ENCODE data around the gene RIGI. TPM values are rescaled to one million over a fixed set of nuclear protein-coding genes. Genes with fewer than 3 reads are reported as not detected.
A peak's percentile ranks its signal among the peaks of the same experiment; 100 is the strongest.

Gene RIGI
- total RNA-seq, 1 experiment from 2014 or later, result 3.9 TPM

- intact Hi-C loops (cut with micrococcal nuclease; ENCODE audit: unreplicated experiment), result loop anchor here (1.0 to 2.0 kb wide), 4 partner anchors 20 to 194 kb away; partner anchors contain the start of genes ACO1, RIGI, SMIM27 and TOPORS
These were observed 47.0 kb upstream of the RIGI start, which contains the start of gene NDUFB6 for GRCh38 chr9:32572900-32573523. NDUFB6 (minus strand) TSS chr9:32573159; CDS start chr9:32573060, 99 bp downstream.

GRCh38 chr9:32571969-32572899 is 46.2 kb upstream of the RIGI start:
- BruUV-seq (replicated peaks), result TSS peak; percentile 70
- Histone ChIP-seq H2AFZ (peak overlapping the region; percentile 87; the same call in 1 of the 2 replicates), H3F3A (ENCODE audit: insufficient read depth, low read depth) (peaks cover 6% of the 10 kb centered on the region; the same call in 1 of the 2 replicates), H3K79me2 (ENCODE audit: low read depth) (peaks cover 30% of the 10 kb centered on the region), H3K27ac (peak overlapping the region; percentile 56), H3K4me1 (replicated peaks; ENCODE audit: insufficient read depth) (peaks cover 18% of the 10 kb centered on the region), H3K36me3 (ENCODE audit: low read depth) (no peaks in the 10 kb centered on the region), H3K9me3 (ENCODE audit: insufficient read depth, low read depth) (no peaks in the 10 kb centered on the region), H3K27me3 (ENCODE audit: insufficient read depth, low read depth) (no peaks in the 10 kb centered on the region), H3K4me3 (peak overlapping the region; percentile 89), H3K9me2 (ENCODE audit: insufficient read depth) (no peaks in the 10 kb centered on the region), H3K4me2 (peak overlapping the region; percentile 93), H4K20me1 (ENCODE audit: insufficient read depth) (peaks cover 4% of the 10 kb centered on the region; the same call in 1 of the 2 replicates)
- CTCF ChIA-PET, result interaction anchor here (0.6 to 1.6 kb wide), 6 partner anchors 18 to 193 kb away, joined by 3 to 19 read pairs (median 3); partner anchors contain the start of gene ACO1
- intact Hi-C loops (cut with micrococcal nuclease; ENCODE audit: unreplicated experiment), result loop anchor here (1.0 to 2.0 kb wide), 2 partner anchors 19 to 188 kb away; partner anchors contain the start of genes ACO1, SMIM27 and TOPORS
- TF ChIP-seq EZH2 (IDR thresholded peaks at IDR 0.05; ENCODE audit: low read depth) (no peak), CTCF (conservative IDR thresholded peaks at IDR 0.05) (peak; percentile 77)
- DNase-seq, result peak; percentile 52 to 72
- POLR2A ChIA-PET (ENCODE audit: unreplicated experiment), result interaction anchor here (0.9 kb wide), 1 partner anchor 473 kb away, joined by 9 read pairs; no protein-coding TSS in a partner anchor

More at GRCh38 chr9:32572900-32573523, 47.0 kb upstream of the RIGI start, which contains the start of gene NDUFB6:
- Histone ChIP-seq H3K9me3 (ENCODE audit: insufficient read depth, low read depth) (no peaks in the 10 kb centered on the region), H3K36me3 (ENCODE audit: low read depth) (no peaks in the 10 kb centered on the region), H3K4me1 (replicated peaks; ENCODE audit: insufficient read depth) (peaks cover 18% of the 10 kb centered on the region), H2AFZ (peak within 1 kb of the TSS; percentile 87), H3K4me3 (peak within 1 kb of the TSS; percentile 89), H3K79me2 (ENCODE audit: low read depth) (peaks cover 30% of the 10 kb centered on the region), H3K4me2 (peak within 1 kb of the TSS; percentile 93), H3K9me2 (ENCODE audit: insufficient read depth) (no peaks in the 10 kb centered on the region), H3K27ac (peak within 1 kb of the TSS; percentile 56), H4K20me1 (ENCODE audit: insufficient read depth) (peaks cover 4% of the 10 kb centered on the region; the same call in 1 of the 2 replicates), H3F3A (ENCODE audit: insufficient read depth, low read depth) (peaks cover 6% of the 10 kb centered on the region; the same call in 1 of the 2 replicates), H3K27me3 (ENCODE audit: insufficient read depth, low read depth) (no peaks in the 10 kb centered on the region)
- peak; percentile 81 for DNase-seq
- ChIA-PET CTCF (interaction anchor here (1.1 to 1.6 kb wide), 3 partner anchors 47 to 194 kb away, joined by 3 to 19 read pairs (median 3); partner anchors contain the start of gene ACO1), POLR2A (ENCODE audit: unreplicated experiment) (interaction anchor here (0.6 kb wide), 1 partner anchor 46 kb away, joined by 4 read pairs; no protein-coding TSS in a partner anchor)
- BruUV-seq (replicated peaks), result no TSS peak
- no peak for TF ChIP-seq CTCF (conservative IDR thresholded peaks at IDR 0.05)
- TF ChIP-seq EZH2 (IDR thresholded peaks at IDR 0.05; ENCODE audit: low read depth), result no peak

- ChIA-PET POLR2A (ENCODE audit: unreplicated experiment) (no interaction called here), CTCF (no interaction called here)
- Histone ChIP-seq H3K27ac (no peak overlapping the region), H2AFZ (no peak overlapping the region), H3K4me2 (no peak overlapping the region; the same call in 1 of the 2 replicates), H3K79me2 (ENCODE audit: low read depth) (peaks cover 30% of the 10 kb centered on the region), H3K36me3 (ENCODE audit: low read depth) (no peaks in the 10 kb centered on the region), H4K20me1 (ENCODE audit: insufficient read depth) (peaks cover 4% of the 10 kb centered on the region; the same call in 1 of the 2 replicates), H3K4me3 (no peak overlapping the region), H3F3A (ENCODE audit: insufficient read depth, low read depth) (peaks cover 6% of the 10 kb centered on the region; the same call in 1 of the 2 replicates), H3K4me1 (replicated peaks; ENCODE audit: insufficient read depth) (peaks cover 18% of the 10 kb centered on the region), H3K9me3 (ENCODE audit: insufficient read depth, low read depth) (no peaks in the 10 kb centered on the region), H3K9me2 (ENCODE audit: insufficient read depth) (no peaks in the 10 kb centered on the region), H3K27me3 (ENCODE audit: insufficient read depth, low read depth) (no peaks in the 10 kb centered on the region)
- intact Hi-C loops (cut with micrococcal nuclease; ENCODE audit: unreplicated experiment), result no loop called here
- no TSS peak for BruUV-seq (replicated peaks)
- no peak for DNase-seq
- TF ChIP-seq CTCF (conservative IDR thresholded peaks at IDR 0.05) (no peak), EZH2 (IDR thresholded peaks at IDR 0.05; ENCODE audit: low read depth) (no peak)
These were observed 44.3 kb upstream of the RIGI start for GRCh38 chr9:32570262-32570661.
